Measurements from ENCODE around the gene UST.

GRCh38 chr6:149093643-149094042 lies 346.8 kb downstream of the UST start:
- no peak for TF ChIP-seq EZH2phosphoT487 (conservative IDR thresholded peaks at IDR 0.05; ENCODE audit: low read length)
- TF ChIP-seq, protein P1, sequence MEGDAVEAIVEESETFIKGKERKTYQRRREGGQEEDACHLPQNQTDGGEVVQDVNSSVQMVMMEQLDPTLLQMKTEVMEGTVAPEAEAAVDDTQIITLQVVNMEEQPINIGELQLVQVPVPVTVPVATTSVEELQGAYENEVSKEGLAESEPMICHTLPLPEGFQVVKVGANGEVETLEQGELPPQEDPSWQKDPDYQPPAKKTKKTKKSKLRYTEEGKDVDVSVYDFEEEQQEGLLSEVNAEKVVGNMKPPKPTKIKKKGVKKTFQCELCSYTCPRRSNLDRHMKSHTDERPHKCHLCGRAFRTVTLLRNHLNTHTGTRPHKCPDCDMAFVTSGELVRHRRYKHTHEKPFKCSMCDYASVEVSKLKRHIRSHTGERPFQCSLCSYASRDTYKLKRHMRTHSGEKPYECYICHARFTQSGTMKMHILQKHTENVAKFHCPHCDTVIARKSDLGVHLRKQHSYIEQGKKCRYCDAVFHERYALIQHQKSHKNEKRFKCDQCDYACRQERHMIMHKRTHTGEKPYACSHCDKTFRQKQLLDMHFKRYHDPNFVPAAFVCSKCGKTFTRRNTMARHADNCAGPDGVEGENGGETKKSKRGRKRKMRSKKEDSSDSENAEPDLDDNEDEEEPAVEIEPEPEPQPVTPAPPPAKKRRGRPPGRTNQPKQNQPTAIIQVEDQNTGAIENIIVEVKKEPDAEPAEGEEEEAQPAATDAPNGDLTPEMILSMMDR (IDR thresholded peaks at IDR 0.05; ENCODE audit: insufficient read depth, low read length, poor library complexity, severe bottlenecking): no peak

Measured in SU-DHL-6 (cell line).